GM21737 (cell line): Measurements from ENCODE around the gene ZNF566.
"Not testable (repeated sequence)": the region's sequence is repeated elsewhere in the genome, so short reads cannot be mapped to it uniquely, and the experiment has no call there.

Experiments
- ATAC-seq: cut with Tn5 transposase; IDR thresholded peaks from one replicate; pipeline ENCODE4 v1.9.1; 2021; ENCODE audit warnings: mild to moderate bottlenecking, moderate library complexity; ENCODE audit not compliant: unreplicated experiment

ZNF566 gene

DNA sequence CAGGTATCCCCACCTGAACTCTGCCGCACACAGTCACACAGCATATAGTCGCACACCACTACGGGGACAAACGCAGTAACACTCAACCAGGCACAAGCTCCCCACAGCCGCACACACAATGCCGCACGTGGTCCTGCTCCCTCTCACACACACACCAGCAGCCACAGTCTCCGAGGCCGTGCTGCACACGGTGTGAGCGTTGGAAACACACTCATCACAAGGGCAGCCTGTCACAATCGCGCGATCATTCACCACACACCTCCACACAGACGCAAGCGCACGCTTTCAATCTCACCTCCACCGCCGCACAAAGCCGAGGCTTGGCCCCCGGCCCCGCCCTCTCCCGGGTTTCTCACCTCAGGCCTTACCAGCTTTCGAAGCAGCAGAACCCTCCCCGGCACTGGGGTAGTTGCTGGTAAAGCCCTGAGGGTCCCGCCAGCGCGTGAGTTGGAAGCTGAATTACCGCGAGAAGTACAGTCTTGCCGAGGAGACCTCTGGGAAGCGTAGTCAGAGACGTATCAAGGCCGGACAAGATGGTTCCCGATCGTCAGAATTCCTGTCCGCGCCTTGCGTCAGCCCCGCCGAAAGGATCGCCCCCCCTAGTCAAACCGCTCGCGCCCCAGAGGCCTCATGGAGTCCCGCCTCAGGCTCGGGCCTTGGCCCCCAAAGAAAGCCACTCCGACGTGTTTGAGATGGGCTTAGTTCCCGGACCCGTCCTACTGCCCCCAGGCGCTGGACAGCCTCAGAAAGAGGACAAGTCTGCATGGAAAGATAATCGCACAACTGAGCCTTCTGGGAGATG, at the start of gene ZNF566:
TSS of gene ZNF566 (minus strand) at position 444 of the 802 bp plus-strand sequence. CDS start 13,004 bp downstream, outside the sequence.
- peak; percentile 85 for ATAC-seq

DNA sequence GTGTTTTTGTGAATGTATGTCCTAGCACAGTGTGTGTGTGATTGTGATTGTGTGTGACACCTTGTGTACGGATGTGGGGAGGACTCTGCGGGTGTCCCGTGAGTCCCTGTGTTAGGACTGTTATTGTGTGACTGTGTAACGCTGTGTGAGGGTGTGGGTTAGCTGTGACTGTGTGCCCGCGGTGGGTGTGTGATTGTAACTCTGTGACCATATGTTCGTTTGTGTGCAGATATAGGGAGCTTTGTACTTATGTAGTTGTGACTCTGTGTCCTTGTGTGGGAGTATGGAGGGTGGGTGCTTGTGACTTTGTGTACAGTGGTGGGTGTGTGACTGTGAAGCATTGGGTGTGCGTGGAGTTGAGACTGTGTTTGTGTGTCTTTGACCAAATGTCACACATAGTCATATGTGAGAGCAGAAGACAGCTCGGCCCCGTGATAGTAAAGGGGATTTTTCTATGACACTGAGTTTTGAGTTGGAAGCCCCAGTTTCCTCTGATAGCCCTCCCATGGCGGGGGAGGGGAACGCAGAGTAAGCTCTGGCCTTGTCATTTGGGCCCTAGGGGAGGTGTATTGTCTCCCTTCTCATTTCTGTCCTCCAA, 39.7 kb upstream of the ZNF566 start:
- ATAC-seq = no peak

DNA sequence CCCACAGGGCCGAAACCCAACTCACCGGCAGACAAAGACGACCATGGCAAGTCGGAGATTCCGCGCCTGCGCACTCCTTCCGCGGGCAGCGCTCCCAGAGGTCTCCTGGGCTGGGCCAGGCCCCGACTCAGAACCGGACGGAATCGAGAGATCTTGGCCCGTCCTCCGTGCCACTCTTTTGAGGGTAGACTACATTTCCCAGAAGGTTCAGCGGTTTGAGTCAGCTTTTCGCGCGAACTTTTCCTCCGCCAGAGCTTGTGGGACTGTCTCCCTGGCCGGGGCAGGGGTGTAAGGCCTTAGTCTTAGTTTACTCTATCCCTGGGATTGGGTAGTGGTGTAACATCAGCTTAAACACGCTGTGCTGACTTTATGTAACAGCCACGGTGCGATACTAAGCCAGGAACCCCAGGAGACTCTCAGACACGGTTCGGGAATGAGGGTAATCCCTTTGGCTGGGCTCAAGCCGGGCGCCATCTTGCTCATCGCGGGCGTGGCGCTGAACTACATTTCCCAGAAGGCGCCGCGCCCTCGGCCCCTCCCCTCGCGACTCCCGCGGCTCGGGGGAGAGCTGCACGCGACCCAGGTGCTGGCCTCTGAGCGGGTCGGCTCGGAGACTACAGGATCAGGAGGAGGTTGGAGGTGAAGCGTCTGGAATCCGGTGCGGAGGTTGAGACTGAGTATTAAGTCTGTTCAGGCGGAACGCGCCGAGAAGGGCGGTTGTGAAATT, 39.0 kb upstream of the ZNF566 start, which contains the start of gene ZNF260:
TSS of gene ZNF260 (minus strand) at position 78 of the 727 bp plus-strand sequence. CDS start 13,033 bp downstream, outside the sequence.
- ATAC-seq = peak; percentile 85

DNA sequence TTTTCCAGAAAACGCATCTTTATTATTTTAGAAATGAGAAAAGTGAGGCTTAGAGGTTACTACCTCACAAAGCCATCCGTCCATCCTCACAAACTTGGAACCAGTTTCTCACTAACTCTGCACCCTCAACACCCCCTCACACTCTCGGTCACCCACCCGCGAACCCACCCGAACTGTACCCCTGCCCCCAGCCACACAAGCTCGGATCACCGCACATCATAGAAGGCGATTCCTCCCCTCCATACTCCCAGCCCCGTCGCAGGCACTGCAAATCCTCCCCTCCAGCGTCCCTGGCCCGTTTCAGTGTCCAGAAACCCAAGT, 38.5 kb upstream of the ZNF566 start:
- ATAC-seq = no peak

DNA sequence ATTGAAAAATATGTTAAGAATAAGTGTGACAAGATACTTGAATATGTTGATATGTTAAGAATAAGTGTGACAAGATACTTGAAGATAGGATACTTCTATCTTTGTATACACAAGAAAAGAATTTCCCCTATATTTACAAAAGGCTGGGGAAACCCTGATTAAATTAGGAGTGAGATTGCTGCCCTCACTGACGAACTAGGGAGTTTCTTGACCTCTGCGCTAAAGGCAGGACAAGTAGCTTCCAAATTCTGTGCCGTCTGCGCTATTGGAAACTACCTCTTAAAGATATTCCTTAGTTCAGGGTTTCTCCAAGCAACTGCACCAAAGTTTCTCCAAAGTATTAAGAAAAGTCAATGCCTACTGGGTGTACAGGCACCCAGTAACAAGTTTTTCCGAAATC, 38.0 kb upstream of the ZNF566 start:
- ATAC-seq = no peak

DNA sequence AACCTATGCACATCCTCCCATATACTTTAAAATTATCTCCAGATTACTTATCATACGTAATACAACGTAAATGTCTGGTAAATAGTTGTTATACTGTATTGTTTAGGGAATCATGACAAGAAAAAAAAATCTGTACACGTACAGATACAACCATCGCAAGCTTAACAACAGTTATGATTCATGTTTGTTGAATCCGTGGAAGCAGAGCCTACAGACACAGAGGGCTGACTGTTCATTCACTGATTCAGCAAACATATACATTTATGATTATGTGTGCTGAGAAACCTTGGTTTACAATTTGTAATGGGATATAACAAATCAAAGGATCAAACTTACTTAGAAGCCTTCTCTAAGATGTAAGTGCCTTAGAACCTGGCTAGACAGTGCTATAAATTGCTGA, 37.2 kb upstream of the ZNF566 start:
- ATAC-seq = no peak

DNA sequence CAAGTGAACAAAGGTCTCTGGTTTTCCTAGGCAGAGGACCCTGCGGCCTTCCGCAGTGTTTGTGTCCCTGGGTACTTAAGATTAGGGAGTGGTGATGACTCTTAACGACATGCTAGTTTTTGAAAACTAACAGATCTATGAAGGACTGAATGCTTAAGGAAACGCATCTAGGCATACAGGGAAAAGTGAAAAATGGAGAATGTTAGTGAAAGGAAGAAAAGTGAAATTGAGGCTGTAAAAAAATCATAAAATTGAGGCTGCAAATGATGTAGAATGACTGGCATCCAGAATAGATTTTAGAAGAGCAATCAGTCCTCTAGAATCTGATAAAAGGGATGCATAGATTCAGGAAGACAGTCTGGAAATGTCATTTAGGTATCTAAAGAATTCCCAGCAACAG, 35.3 kb upstream of the ZNF566 start:
- ATAC-seq = no peak

DNA sequence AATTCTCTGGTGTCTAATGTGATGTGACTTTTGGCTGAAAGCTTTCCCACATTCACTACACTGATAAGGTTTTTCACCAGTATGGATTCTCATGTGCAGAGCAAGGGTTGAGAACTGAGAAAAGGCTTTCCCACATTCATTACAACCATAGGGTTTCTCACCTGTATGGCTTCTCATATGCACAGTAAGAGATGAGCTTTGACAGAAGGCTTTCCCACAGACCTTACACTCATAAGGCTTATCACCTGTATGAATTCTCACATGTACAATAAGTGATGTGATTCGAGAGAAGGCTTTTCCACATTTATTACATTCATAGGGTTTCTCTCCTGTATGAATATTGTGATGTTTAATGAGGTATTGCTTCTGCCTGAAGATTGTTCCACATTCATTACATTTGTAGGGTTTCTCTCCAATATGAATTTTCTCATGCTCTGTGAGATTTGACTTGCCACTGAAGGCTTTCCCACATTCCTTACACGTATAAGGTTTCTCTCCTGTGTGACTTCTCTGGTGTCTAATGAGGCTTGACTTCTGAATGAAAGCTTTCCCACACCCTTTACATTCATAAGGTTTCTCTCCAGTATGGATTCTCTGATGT, 24.8 kb upstream of the ZNF566 start:
- no peak for ATAC-seq

DNA sequence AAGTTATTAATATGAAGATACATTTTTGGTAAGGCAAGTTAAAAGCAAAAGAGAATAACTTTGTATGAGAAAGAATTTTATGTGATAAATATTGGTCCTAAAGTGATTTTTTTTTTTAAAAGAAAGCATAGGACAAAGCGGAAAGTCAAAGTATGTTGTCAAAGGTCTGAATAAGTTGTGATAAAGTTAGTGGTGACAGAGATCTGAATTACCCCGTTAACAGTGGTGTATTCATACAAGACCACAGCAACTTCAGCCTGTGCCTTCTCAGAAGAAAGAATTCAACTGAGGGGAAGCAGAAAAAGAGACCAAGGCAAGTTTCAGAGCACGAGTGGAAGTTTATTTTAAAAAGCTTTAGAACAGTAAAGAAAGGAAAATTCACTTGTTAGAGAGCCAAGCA, 19.0 kb upstream of the ZNF566 start:
- no peak for ATAC-seq

DNA sequence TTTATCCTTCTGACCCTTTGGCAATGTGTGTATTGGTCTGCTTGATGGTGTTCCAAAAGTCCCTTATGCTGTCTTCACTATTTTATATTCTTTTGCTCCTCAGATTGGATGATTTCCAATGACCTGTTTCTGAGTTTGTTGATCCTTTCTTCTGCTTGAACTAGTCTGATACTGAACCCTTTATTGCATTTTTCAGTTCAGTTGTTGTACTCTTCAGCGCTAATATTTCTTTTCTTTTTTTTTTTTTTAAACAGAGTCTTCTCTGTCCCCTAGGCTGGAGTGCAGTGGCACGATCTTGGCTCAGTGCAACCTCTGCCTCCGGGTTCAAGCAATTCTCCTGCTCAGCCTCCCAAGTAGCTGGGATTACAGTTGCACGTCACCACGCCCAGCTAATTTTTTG, 12.6 kb upstream of the ZNF566 start:
- ATAC-seq = no peak

DNA sequence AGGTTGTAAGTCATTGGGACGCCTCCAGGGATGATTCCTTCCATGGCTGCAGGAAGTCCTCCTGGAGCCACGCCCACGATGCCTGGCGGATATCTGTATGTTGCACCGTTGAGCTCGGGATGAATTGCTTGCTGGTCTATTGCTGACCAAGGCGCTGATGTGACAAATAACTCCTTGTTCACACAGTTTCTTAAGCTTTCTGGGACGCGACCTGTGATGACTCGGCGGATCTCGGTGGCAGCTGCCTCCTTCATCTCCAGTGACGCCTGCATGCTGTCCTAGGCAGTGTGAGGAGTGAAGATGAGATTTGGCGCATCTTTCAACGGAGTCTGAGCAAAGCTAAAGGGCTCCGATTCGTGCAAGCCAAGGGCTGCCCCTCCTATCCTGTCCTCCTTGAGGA, 7.6 kb upstream of the ZNF566 start:
- ATAC-seq = no peak

DNA sequence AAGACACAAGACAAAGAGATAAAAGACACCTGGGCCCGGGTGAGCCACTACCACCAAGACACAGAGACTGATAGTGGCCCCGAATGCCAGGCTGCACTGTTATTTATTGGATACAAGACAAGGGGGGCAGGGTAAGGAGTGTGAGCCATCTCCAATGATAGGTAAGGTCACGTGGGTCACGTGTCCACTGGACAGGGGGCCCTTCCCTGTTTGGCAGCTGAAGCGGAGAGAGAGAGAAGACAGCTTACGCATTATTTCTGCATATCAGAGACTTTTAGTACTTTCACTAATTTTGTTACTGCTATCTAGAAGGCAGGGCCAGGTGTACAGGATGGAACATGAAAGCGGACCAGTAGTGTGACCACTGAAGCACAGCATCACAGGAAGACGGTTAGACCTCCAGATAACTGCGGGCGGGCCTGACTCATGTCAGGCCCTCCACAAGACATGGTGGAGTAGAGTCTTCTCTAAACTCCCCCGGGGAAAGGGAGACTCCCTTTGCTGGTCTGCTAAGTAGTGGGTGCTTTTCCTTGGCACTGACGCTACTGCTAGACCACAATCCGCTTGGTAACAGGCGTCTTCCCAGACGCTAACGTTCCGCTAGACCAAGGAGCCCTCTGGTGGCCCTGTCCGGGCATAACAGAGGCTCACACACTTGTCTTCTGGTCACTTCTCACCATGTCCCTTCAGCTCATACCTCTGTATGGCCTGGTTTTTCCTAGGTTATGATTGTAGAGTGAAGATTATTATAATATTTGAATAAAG, 3.5 kb upstream of the ZNF566 start:
- ATAC-seq = not testable (repeated sequence)

DNA sequence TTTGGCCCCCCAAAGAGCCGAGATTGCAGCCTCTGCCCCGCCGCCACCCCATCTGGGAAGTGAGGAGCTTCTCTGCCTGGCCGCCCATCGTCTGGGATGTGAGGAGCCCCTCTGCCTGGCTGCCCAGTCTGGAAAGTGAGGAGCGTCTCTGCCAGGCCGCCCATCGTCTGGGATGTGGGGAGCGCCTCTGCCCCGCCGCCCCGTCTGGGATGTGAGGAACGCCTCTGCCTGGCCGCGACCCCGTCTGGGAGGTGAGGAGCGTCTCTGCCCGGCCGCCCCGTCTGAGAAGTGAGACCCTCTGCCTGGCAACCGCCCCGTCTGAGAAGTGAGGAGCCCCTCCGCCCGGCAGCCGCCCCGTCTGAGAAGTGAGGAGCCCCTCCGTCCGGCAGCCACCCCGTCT, 1.5 kb upstream of the ZNF566 start:
- not testable (repeated sequence) for ATAC-seq

DNA sequence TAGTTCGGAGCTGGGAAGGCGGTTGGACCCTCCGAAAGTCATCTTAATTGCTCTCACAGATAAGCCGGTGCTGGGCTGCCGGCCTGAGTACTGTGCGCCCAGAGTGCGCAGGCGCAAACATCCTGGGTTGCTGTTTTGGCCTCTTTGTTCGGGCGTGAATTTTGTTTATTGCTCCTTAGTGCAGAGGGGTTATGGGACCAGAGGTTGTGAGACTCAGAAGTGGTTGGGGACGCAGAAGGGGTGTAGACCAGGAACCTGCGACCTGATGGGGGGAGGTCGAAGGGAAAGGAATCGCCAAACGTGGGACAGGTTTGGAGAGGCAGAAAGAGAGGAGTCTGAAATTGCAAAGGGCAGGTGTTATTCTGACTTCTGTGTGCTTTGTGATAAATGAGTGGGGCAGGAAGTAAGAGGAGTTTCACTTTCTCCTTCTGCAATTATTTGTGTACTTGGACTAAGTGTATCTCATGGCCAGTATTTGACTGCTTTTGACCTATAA, 607 bp upstream of the ZNF566 start:
- peak; percentile 44 for ATAC-seq

DNA sequence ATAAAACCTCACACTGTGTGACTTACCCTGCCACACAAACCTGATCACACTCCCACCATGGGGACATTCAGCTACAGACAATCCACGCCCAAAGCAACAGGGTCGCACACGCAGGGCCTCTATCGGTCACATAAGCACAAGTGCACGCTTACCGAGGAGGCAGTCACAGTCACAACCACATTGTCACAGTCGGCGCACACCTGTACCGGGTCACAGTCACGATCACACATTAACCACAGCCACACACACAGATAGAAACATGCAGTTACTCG, 579 bp downstream of the ZNF566 start:
- ATAC-seq = no peak

DNA sequence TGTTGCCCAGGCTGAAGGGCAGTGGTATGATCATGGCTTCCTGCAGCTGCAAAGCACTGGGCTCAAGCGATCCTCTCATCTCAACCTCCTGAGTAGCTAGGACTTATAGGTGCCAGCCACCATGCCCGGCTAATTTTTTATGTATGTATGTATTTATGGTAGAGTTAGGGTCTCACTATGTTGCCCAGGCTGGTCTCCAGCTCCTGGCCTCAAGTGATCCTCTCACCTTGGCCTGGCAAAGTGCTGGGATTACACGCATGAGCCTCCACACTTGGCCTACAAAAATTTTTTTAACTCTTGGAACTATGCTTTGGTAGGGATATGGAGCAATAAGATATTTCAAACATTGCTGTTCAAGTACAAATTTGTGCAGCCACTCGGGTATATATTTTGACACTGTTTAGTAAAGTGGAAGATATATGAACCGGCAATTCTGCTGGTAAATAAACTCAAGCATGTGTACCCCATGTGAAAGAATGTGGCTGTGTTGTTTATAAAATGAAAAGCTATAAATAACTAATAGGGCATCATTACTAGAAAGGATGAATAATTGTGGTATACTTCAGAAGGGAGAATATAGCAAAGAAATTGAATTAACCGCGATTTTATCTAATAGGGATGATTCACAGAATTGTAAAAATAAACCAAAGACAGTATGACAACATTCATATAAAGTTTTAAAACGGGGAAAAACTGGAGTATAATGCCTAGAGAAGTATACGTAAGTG, 1.1 kb downstream of the ZNF566 start:
- no peak for ATAC-seq

DNA sequence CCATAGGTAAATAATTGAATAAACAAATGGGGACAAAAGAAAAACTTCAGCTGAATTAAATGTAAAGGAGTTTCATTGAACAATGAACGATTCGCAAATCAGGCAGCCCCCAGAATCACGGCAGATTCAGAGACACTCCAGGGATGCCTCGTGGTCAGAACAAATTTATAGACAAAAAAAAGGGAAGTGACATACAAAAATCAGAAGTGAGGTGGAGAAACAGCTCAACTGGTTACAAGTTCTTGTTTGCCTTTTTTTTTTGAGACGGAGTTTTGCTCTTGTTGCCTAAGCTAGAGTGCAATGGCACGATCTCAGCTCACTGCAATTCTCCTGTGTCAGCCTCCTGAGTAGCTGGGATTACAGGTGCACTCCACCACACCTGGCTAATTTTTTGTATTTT, 5.7 kb downstream of the ZNF566 start:
- no peak for ATAC-seq

DNA sequence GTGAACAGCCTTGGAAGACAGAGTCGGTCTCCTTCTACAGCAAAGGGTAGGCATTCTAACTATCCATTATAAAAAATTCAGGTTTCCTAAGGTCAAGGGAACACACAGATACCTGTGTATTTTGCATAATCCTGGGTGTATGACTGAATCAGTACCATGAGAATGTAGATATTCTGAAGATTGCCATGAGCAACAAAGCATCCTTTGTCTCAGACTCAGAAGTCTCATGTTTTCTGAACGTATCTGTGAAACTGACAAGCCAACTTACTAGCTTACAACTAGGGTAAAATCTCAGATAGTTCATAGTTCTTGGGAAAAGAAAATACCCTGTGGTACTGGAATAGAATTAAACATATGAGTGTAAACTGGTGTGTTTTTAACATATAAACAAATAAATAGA, 6.5 kb downstream of the ZNF566 start:
- no peak for ATAC-seq

DNA sequence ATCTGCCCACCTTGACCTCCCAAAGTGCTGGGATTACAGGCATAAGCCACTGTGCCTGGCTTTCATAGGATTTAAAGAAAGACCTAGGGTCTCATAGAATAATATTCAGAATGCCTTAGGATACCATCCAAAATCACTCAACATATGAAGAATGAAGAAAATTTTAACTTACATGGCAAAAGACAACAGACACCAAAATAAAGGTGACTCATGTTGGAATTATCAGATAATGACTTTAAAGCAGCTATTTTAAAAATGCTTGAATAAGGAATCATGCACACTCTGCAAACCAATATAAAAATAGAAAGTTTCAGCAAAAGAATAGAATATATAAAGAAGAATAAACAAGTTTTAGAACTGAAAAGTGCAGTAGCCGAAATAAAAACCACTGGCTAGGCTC, 29.3 kb downstream of the ZNF566 start:
- ATAC-seq = no peak

DNA sequence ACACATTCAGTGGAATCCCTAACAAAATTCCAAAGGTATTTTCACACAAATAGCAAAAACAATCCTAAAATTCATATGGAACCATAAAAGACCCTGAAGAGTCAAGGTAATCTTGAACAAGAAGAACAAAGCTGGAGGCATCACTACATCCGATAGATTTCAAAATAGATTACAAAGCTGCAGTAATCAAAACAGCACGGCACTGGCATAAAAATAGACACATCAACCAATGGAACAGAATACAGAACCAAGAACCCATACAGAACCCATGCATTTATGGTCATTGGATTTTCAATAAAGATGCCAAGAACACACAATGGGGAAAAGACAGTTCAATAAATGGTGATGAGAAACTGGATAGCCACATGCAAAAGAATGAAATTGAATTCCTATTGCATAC, 32.5 kb downstream of the ZNF566 start:
- no peak for ATAC-seq
